ENCODE data around the gene DLGAP5. TPM values are rescaled to one million over a fixed set of nuclear protein-coding genes. Genes with fewer than 3 reads are reported as not detected.

Gene DLGAP5
- total and polyA plus RNA-seq, 2 donors from 2014 or later: 0.60 TPM; not detected in 1

- DNase-seq (no peak), FAIRE-seq (no peak)
- Histone ChIP-seq H3K4me3 (ENCODE audit: low read length in 3 of 3) (no peak overlapping the region), H3K27me3 (ENCODE audit: control insufficient read depth, insufficient read depth, low read length) (no peaks in the 10 kb centered on the region), H3K27ac (ENCODE audit: low read depth in 2 of 2, low read length in 2 of 2) (peak overlapping the region; percentile 71 to 95), H3K36me3 (ENCODE audit: control insufficient read depth in 2 of 3, insufficient read depth in 3 of 3, low read length in 3 of 3) (no peaks in the 10 kb centered on the region), H3K4me1 (ENCODE audit: control insufficient read depth in 2 of 3, insufficient read depth in 2 of 3, low read depth in 1 of 3, low read length in 3 of 3) (peaks cover 10 to 28% (median 26%) of the 10 kb centered on the region in 3 donors), H3K9ac (ENCODE audit: low read length in 3 of 3) (no peak overlapping the region), H3K9me3 (ENCODE audit: control insufficient read depth in 2 of 3, insufficient read depth in 1 of 3, low read length in 3 of 3) (no peaks in the 10 kb centered on the region)
- intact Hi-C loops (cut with DNase I): no loop called here
- TF ChIP-seq, protein P1, sequence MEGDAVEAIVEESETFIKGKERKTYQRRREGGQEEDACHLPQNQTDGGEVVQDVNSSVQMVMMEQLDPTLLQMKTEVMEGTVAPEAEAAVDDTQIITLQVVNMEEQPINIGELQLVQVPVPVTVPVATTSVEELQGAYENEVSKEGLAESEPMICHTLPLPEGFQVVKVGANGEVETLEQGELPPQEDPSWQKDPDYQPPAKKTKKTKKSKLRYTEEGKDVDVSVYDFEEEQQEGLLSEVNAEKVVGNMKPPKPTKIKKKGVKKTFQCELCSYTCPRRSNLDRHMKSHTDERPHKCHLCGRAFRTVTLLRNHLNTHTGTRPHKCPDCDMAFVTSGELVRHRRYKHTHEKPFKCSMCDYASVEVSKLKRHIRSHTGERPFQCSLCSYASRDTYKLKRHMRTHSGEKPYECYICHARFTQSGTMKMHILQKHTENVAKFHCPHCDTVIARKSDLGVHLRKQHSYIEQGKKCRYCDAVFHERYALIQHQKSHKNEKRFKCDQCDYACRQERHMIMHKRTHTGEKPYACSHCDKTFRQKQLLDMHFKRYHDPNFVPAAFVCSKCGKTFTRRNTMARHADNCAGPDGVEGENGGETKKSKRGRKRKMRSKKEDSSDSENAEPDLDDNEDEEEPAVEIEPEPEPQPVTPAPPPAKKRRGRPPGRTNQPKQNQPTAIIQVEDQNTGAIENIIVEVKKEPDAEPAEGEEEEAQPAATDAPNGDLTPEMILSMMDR (IDR thresholded peaks at IDR 0.05; ENCODE audit: borderline replicate concordance, extremely low read depth, insufficient read depth): no peak
These were observed 89.7 kb downstream of the DLGAP5 start for GRCh38 chr14:55101698-55102097.

DNA sequence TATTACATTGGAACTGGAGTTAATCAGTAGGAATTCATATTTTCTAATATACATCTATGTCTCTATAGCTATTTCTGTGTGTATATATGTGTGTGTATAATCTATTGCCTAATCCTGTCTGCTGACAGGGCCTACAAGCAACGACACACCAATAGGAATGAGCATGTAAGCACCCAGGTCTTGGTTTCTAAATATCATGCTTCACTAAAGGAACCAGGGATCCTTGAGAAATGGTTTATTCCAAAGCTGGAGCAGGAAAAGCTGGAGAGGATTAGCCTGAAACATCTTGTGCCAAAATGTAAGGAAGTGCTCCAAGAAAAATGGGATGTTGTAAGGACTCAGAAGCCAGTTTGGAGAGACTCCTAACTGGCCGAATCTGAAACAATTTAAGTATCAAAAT lies 91.6 kb downstream of the DLGAP5 start:
- peaks cover 10 to 24% (median 19%) of the 10 kb centered on the region in 3 donors for H3K4me1 ChIP-seq (ENCODE audit: control insufficient read depth in 2 of 3, insufficient read depth in 2 of 3, low read depth in 1 of 3, low read length in 3 of 3)
- FAIRE-seq (no peak), DNase-seq (no peak)
- intact Hi-C loops (cut with DNase I): no loop called here
- H3K27ac ChIP-seq (ENCODE audit: low read depth in 2 of 2, low read length in 2 of 2): no peak overlapping the region
- no peaks in the 10 kb centered on the region for H3K27me3 ChIP-seq (ENCODE audit: control insufficient read depth, insufficient read depth, low read length)
- no peaks in the 10 kb centered on the region for H3K9me3 ChIP-seq (ENCODE audit: control insufficient read depth in 2 of 3, insufficient read depth in 1 of 3, low read length in 3 of 3)
- H3K36me3 ChIP-seq (ENCODE audit: control insufficient read depth in 2 of 3, insufficient read depth in 3 of 3, low read length in 3 of 3): no peaks in the 10 kb centered on the region
- no peak overlapping the region for H3K4me3 ChIP-seq (ENCODE audit: low read length in 3 of 3)
- no peak overlapping the region for H3K9ac ChIP-seq (ENCODE audit: low read length in 3 of 3)
- TF ChIP-seq, protein P1 (IDR thresholded peaks at IDR 0.05; ENCODE audit: borderline replicate concordance, extremely low read depth, insufficient read depth): no peak

DNA sequence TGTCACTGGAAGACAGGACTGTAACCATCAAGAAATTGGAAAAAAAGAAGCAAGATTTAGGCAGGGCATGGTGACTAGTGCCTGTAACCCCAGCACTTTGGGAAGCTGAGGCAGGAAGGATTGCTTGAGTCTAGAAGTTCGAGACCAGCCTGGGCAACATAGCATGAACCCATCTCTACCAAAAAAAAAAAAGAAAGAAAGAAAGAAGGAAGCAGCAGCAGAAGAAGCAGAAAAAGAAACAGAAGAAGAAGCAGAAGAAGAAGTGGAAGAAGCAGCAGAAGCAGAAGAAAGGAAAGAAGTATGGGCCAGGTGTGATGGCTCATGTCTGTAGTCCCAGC lies 92.9 kb downstream of the DLGAP5 start:
- DNase-seq: no peak
- intact Hi-C loops (cut with DNase I): no loop called here
- no peaks in the 10 kb centered on the region for H3K27me3 ChIP-seq (ENCODE audit: control insufficient read depth, insufficient read depth, low read length)
- no peak overlapping the region for H3K4me3 ChIP-seq (ENCODE audit: low read length in 3 of 3)
- H3K27ac ChIP-seq (ENCODE audit: low read depth in 2 of 2, low read length in 2 of 2): no peak overlapping the region
- H3K9me3 ChIP-seq (ENCODE audit: control insufficient read depth in 2 of 3, insufficient read depth in 1 of 3, low read length in 3 of 3): no peaks in the 10 kb centered on the region
- H3K4me1 ChIP-seq (ENCODE audit: control insufficient read depth in 2 of 3, insufficient read depth in 2 of 3, low read depth in 1 of 3, low read length in 3 of 3): peaks cover 7 to 19% (median 15%) of the 10 kb centered on the region in 3 donors
- no peak overlapping the region for H3K9ac ChIP-seq (ENCODE audit: low read length in 3 of 3)
- H3K36me3 ChIP-seq (ENCODE audit: control insufficient read depth in 2 of 3, insufficient read depth in 3 of 3, low read length in 3 of 3): no peaks in the 10 kb centered on the region
- FAIRE-seq: no peak
- TF ChIP-seq, protein P1 (IDR thresholded peaks at IDR 0.05; ENCODE audit: borderline replicate concordance, extremely low read depth, insufficient read depth): no peak

Other genes with a start within 250 kb of the DLGAP5 start
- 3.3 TPM for gene WDHD1, start 164.5 kb downstream of the DLGAP5 start, total RNA-seq
- gene WDHD1, start 164.5 kb downstream of the DLGAP5 start, polyA plus RNA-seq (ENCODE audit: insufficient read depth, low read depth, low replicate concordance): 1.8 TPM
- gene SOCS4, start 164.3 kb downstream of the DLGAP5 start, total RNA-seq: 30.5 TPM
- gene SOCS4, start 164.3 kb downstream of the DLGAP5 start, polyA plus RNA-seq (ENCODE audit: insufficient read depth, low read depth, low replicate concordance): 6.0 TPM
- 101 TPM for gene MAPK1IP1L, start 139.9 kb downstream of the DLGAP5 start, total RNA-seq
- 43.3 TPM for gene MAPK1IP1L, start 139.9 kb downstream of the DLGAP5 start, polyA plus RNA-seq (ENCODE audit: insufficient read depth, low read depth, low replicate concordance)
- 235 TPM for gene LGALS3, start 62.3 kb downstream of the DLGAP5 start, total RNA-seq
- gene LGALS3, start 62.3 kb downstream of the DLGAP5 start, polyA plus RNA-seq (ENCODE audit: insufficient read depth, low read depth, low replicate concordance): 241 TPM
- gene FBXO34, start 79.8 kb upstream of the DLGAP5 start, total RNA-seq: 38.5 TPM
- 12.8 TPM for gene FBXO34, start 79.8 kb upstream of the DLGAP5 start, polyA plus RNA-seq (ENCODE audit: insufficient read depth, low read depth, low replicate concordance)
- 13.3 TPM for gene ATG14, start 220.2 kb upstream of the DLGAP5 start, total RNA-seq
- 5.2 TPM for gene ATG14, start 220.2 kb upstream of the DLGAP5 start, polyA plus RNA-seq (ENCODE audit: insufficient read depth, low read depth, low replicate concordance)
- gene TBPL2, start 249.0 kb upstream of the DLGAP5 start, total RNA-seq: not detected
- gene TBPL2, start 249.0 kb upstream of the DLGAP5 start, polyA plus RNA-seq (ENCODE audit: insufficient read depth, low read depth, low replicate concordance): not detected

All from kidney (tissue), 14 donors.